Measurements from ENCODE around the gene NCEH1.
"Not testable (repeated sequence)": the region's sequence is repeated elsewhere in the genome, so short reads cannot be mapped to it uniquely, and the experiment has no call there.

DNA sequence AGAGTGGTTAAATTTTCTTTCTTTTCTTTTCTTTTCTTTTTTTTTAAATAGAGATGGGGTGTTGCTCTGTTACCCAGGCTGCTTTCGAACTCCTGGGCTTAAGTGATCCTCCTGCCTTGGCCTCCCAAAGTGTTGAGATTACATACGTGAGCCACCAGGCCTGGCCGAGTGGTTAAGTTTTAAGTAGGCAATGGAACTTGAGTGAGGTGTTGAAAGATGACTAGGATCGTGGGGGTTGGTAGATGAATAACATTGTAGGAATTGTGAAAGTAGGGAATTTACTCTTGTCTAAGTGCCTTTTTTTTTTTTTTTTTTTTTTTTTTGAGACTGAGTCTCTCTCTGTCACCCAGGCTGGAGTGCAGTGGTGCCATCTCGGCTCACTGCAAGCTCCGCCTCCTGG, 49.5 kb upstream of the NCEH1 start:
- not testable (repeated sequence) for TF ChIP-seq ARNTL (CRISPR knock-in tag; IDR thresholded peaks at IDR 0.05; ENCODE audit: borderline replicate concordance, low read depth); ZNF70 (CRISPR knock-in tag; IDR thresholded peaks at IDR 0.05); TCF4 (CRISPR knock-in tag; IDR thresholded peaks at IDR 0.05; ENCODE audit: borderline replicate concordance); ESRRG (CRISPR knock-in tag; IDR thresholded peaks at IDR 0.05); ZNF8 (CRISPR knock-in tag; IDR thresholded peaks at IDR 0.05); ZFP30 (CRISPR knock-in tag; IDR thresholded peaks at IDR 0.05); CSDC2 (CRISPR knock-in tag; IDR thresholded peaks at IDR 0.05); ZFP3 (CRISPR knock-in tag; IDR thresholded peaks at IDR 0.05); ZC3H10 (CRISPR knock-in tag; IDR thresholded peaks at IDR 0.05); GLIS3 (CRISPR knock-in tag; IDR thresholded peaks at IDR 0.05)
- TF ChIP-seq, protein P1, sequence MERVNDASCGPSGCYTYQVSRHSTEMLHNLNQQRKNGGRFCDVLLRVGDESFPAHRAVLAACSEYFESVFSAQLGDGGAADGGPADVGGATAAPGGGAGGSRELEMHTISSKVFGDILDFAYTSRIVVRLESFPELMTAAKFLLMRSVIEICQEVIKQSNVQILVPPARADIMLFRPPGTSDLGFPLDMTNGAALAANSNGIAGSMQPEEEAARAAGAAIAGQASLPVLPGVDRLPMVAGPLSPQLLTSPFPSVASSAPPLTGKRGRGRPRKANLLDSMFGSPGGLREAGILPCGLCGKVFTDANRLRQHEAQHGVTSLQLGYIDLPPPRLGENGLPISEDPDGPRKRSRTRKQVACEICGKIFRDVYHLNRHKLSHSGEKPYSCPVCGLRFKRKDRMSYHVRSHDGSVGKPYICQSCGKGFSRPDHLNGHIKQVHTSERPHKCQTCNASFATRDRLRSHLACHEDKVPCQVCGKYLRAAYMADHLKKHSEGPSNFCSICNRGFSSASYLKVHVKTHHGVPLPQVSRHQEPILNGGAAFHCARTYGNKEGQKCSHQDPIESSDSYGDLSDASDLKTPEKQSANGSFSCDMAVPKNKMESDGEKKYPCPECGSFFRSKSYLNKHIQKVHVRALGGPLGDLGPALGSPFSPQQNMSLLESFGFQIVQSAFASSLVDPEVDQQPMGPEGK (CRISPR knock-in tag; IDR thresholded peaks at IDR 0.05; ENCODE audit: borderline replicate concordance): not testable (repeated sequence)

Data from SK-N-SH treated with all-trans-retinoic acid at 6 μM for 48 hours (cell line).